LNCaP clone FGC (cell line): ENCODE data around the gene MLXIPL.
"Not testable (repeated sequence)": the region's sequence is repeated elsewhere in the genome, so short reads cannot be mapped to it uniquely, and the experiment has no call there.

Experiments
- DNase-seq: peaks from one replicate; pipeline ENCODE4 v3.0.0-alpha.2; 2011; ENCODE audit warnings: low read depth
- H3K4me3 ChIP-seq: 2 replicates; pipeline ENCODE4 v1.5.1; 2011; ENCODE audit warnings: mild to moderate bottlenecking, low read depth, low read length, control low read depth
- TF ChIP-seq, protein P1 (sequence below): IDR thresholded peaks from 2 replicates; pipeline ENCODE4 v1.5.1; 2012; ENCODE audit warnings: mild to moderate bottlenecking; ENCODE audit not compliant: control insufficient read depth, insufficient read depth; ENCODE audit errors: extremely low read depth

Gene MLXIPL

GRCh38 chr7:73668103-73668885 is 44.0 kb upstream of the MLXIPL start:
- no peak for DNase-seq

DNA sequence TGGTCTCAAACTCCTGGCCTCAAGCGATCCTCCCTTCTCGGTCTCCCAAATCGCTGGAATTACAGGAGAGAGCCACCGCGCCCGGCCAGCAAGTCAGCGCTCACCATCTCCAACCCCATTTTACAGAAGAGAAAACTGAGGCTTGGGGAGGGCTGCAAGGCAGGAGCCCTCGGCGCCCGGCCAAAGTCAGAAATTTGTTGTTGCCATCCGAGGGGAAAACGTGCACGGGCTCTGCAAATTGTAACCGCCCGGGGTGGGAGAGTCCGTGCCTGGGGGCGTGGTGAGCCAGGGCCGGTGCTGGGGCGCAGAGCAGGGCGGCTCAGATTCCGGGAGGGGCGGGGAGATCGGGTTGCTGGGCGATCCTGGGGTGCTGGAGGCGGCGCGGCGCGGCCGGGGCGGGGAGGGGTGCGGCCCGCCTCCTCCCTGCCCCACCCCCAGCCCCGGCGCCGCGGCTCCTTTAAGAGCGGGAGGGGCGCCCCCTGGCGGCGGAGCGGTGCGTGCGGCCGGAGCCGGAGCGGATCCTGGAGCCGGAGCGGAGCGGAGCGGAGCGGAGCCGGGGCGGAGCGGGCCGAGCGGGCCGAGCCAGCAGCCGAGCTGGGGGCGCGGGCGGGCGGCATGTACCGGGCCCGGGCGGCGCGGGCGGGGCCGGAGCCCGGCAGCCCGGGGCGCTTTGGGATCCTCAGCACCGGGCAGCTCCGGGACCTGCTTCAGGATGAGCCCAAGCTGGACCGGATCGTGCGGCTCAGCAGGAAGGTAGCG is 43.2 kb upstream of the MLXIPL start, which contains the start of gene VPS37D:
VPS37D (plus strand) TSS at position 488 of the 759 bp plus-strand sequence; CDS start at position 616, 128 bp downstream.
- DNase-seq = peak; percentile 25
- TF ChIP-seq, protein P1, sequence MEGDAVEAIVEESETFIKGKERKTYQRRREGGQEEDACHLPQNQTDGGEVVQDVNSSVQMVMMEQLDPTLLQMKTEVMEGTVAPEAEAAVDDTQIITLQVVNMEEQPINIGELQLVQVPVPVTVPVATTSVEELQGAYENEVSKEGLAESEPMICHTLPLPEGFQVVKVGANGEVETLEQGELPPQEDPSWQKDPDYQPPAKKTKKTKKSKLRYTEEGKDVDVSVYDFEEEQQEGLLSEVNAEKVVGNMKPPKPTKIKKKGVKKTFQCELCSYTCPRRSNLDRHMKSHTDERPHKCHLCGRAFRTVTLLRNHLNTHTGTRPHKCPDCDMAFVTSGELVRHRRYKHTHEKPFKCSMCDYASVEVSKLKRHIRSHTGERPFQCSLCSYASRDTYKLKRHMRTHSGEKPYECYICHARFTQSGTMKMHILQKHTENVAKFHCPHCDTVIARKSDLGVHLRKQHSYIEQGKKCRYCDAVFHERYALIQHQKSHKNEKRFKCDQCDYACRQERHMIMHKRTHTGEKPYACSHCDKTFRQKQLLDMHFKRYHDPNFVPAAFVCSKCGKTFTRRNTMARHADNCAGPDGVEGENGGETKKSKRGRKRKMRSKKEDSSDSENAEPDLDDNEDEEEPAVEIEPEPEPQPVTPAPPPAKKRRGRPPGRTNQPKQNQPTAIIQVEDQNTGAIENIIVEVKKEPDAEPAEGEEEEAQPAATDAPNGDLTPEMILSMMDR = peak; percentile 98
- H3K4me3 ChIP-seq = peak within 1 kb of the TSS; percentile 59

More at GRCh38 chr7:73668103-73668885, 44.0 kb upstream of the MLXIPL start:
- TF ChIP-seq, protein P1 = no peak
- peak overlapping the region; percentile 59 for H3K4me3 ChIP-seq

- TF ChIP-seq, protein P1 = no peak
- DNase-seq = no peak
- H3K4me3 ChIP-seq = no peak overlapping the region
These were observed 38.7 kb upstream of the MLXIPL start for GRCh38 chr7:73663033-73663432.

DNA sequence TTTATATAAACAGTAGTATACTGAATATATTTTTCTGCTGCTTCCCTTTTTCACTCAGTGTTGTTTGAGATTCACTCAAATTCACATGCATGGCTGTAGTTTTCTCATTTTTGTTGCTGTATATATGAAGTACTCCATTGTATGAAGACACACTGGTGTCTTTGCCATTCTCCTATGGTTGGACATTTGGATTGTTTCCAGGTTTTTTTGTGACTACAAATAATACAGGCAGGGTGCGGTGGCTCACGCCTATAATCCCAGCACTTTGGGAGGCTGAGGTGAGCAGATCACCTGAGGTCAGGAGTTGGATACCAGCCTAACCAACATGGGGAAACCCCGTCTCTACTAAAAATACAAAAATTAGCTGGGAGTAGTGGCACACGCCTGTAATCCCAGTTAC is 36.3 kb upstream of the MLXIPL start:
- not testable (repeated sequence) for DNase-seq, H3K4me3 ChIP-seq

DNA sequence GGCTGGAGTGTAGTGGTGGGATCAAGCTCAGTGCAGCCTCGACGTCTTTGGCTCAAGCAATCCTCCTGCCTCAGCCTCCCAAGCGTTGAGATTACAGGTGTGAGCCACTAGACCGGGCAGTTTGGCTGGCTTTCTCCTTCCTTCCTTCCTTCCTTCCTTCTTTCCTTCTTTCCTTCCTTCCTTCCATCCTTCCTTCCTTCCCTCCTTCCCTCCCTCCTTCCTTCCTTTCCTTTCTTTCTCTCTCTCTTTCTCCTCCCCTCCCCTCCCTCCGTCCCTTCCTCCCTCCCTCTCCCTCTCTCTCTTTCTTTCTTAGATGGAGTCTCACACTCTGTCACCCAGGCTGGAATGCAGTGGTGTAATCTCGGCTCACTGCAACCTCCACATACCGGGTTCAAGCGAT is 35.7 kb upstream of the MLXIPL start:
- H3K4me3 ChIP-seq = no peak overlapping the region
- DNase-seq = no peak
- TF ChIP-seq, protein P1 = no peak

- H3K4me3 ChIP-seq = not testable (repeated sequence)
These were observed 31.0 kb upstream of the MLXIPL start for GRCh38 chr7:73655309-73655708.

DNA sequence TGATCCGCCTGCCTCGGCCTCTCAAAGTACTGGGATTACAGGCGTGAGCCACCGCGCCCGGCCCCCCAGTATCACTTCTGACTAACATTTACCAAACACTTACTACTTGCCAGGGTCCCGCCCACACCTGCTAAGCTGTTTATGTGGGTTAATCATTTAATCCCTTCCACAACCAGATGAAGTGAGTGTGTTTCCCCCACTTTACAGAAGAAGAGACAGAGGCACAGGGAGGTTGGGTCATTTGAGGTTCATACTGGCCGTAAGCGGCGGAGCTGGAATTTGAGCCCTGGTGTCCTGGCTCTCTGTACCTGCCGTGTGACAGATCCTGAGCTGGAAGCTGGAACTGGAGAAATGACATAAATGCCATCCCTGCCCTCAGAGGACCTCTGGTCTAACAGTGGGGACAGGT is 28.2 kb upstream of the MLXIPL start:
- TF ChIP-seq, protein P1 = no peak
- no peak overlapping the region for H3K4me3 ChIP-seq
- no peak for DNase-seq

More at GRCh38 chr7:73655309-73655708, 31.0 kb upstream of the MLXIPL start:
- not testable (repeated sequence) for DNase-seq

- no peak overlapping the region for H3K4me3 ChIP-seq
- TF ChIP-seq, protein P1 = no peak
- no peak for DNase-seq
These were observed 26.2 kb upstream of the MLXIPL start for GRCh38 chr7:73650524-73650923.
